GM18502 (cell line): ENCODE data around the gene PILRA.
"Not testable (repeated sequence)": the region's sequence is repeated elsewhere in the genome, so short reads cannot be mapped to it uniquely, and the experiment has no call there.

Source experiments
- ATAC-seq: cut with Tn5 transposase; IDR thresholded peaks from one replicate; pipeline ENCODE4 v1.9.1; 2021; ENCODE audit warnings: mild to moderate bottlenecking; ENCODE audit not compliant: unreplicated experiment, poor library complexity

The PILRA gene

DNA sequence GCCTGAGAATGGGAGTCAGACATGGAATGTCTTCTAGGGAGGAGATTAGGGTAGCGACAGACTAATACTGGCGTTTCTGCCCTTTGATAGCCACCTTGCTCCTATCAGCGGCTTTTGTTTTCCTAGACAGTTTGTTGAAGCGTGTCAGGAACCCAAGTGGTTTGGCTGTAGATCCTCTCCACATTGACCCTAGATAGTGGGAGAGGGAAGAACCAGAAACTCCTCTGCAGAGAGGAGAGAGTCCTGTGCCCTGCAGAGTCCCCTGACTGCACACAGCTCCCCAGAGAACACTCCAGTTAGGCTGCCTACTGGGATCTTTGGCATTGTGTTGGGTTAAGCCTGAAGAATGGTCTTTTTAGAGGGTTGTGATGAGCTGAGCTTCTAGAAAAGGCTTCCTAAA lies 58.8 kb downstream of the PILRA start:
- ATAC-seq: no peak

DNA sequence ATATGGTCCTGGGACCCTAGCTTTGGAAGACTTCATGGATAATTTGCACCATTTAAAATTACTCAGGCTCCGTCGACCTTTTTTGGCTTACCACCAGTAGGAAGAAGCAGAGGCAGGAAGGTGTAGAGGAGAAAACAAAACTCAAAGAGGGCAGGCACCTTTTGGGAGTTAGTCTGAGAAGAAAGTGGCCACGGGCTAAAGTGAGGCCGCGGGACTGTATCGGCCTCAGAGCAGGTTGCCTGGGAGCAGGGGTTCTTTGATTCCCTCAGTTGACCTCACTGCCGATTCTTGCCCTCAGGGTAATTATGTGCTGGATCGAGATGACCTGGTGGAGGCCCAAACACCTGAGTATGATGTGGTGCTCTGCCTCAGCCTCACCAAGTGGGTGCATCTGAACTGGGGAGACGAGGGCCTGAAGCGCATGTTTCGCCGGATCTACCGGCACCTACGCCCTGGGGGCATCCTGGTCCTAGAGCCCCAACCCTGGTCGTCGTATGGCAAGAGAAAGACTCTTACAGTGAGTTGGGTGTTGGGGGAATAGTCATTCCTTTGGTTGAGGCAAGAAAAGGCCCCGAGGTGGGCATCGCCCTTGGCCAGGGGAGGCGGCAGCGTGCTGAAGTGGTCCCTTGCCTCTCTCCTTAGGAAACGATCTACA lies 59.5 kb downstream of the PILRA start:
- ATAC-seq: no peak

DNA sequence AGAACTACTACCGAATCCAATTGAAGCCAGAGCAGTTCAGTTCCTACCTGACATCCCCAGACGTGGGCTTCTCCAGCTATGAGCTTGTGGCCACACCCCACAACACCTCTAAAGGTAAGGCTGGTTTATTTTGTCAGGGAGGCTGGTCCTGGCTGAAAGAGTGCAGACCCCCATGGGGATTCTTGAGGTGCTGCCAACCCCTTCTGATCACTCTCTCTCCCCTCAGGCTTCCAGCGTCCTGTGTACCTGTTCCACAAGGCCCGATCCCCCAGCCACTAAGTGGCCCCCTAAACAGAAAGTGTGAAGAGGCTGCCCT lies 59.9 kb downstream of the PILRA start:
- ATAC-seq: no peak

DNA sequence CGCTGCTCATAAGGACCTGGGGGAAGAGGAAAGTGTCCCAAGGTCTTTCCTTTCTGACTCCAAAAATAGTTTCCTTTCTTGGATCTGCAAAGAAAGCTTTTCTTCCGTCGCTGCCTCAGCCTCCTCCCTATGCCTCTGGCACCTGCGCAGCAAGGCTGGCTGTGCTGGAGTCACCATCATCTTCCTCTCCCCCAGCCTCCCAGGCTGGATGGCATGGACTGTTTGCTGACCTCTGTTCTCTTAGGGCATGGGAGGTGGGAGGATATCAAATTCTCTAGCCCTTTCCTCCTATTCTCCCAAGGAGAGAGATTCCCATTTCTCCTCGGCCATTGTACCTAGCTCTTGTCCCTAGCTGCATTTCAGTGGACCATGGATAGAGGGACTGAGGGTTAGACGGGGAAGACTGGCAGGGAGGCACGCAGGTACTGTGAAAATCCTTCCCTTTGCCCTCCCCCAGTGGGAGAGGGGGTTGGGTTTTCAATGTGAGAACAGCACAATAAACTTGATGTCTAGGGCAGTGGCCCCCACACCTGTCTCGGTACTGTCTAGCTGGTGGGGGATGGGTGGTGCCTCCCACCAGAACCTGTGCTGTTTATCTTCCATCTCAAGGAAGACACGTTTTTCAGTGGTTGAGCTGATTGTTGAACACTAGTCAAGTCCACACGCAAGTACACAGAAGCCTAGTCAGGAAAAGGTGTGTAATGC lies 60.5 kb downstream of the PILRA start:
- ATAC-seq: no peak

DNA sequence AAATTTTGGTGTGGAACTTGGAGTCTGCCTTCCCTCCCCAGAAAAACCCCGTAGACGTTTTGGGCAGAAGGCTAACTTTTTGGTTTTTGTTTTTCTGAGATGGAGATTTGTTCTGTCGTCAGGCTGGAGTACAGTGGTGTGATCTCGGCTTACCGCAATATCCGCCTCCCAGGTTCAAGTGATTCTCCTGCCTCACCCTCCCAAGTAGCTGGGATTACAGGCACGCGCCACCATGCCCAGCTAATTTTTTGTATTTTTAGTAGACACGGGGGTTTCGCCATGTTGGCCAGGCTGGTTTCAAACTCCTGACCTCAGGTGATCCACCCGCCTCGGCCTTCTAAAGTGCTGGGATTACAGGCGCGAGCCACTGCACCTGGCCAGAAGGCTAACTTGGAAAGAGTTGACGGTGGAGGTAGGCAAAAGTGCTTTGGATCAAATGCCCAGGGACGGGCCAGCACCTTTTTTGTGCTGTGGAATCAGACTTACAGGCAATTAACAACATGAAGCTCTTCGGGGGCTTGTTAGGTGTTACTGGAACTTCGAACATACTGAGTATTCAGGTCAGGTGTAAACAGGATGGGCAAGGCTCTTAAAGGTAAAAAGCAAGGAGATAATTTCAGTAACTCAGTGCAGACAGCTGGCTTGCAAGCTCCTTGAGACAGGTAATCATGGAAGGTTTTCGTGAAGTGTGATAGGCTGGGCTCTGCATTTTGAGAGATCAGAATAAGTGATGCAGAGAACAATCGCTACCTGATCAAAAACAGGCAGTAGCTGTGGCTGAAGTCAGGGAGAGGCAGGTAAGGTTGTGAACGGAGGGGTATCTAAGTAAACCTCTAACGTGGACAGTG lies 61.2 kb downstream of the PILRA start:
- ATAC-seq: no peak

DNA sequence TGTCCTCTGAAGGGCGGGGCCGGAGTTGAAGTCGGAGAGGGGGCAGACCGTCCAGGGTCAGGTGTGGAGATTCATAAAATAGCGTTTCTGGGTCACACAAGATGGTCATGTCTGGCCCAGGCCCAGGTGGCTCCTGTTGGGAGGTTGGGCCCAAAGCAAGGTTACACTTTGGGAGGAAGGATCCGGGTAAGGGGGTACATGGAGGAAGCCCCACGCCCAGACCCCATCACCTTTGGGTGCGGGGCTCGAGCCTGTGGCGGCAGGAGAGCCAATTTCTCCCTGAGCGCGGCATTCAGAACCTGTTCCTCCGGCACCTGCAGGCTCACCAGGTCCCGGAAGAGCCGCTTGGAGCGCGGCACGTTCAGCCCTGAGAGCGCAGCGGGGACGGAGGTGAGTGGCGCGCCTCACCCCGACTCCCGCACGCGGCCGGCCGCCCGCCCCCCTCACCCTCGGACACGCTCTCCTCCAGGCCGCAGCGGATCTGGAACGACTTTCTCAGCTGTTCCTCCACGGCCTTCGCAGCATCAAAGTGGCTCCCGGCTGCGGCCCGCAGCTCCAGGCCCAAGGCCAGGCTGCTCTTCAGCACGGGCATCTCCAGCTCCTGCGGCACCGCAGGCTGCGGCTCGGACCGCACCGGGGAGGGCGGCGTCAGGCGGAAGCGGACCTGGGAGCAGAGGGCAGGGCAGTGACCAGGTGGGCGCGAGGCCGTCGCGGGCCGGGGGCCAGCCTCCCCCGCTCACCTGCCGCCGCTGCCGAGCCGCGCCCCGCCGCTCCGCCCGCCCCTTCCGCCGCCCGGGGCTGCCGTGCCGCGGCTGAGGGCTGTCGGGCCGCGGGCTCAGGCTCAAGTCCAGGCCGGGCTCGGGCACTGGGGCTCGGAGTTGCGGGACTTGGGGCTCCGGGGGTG lies 62.4 kb downstream of the PILRA start:
- ATAC-seq: peak; percentile 28

DNA sequence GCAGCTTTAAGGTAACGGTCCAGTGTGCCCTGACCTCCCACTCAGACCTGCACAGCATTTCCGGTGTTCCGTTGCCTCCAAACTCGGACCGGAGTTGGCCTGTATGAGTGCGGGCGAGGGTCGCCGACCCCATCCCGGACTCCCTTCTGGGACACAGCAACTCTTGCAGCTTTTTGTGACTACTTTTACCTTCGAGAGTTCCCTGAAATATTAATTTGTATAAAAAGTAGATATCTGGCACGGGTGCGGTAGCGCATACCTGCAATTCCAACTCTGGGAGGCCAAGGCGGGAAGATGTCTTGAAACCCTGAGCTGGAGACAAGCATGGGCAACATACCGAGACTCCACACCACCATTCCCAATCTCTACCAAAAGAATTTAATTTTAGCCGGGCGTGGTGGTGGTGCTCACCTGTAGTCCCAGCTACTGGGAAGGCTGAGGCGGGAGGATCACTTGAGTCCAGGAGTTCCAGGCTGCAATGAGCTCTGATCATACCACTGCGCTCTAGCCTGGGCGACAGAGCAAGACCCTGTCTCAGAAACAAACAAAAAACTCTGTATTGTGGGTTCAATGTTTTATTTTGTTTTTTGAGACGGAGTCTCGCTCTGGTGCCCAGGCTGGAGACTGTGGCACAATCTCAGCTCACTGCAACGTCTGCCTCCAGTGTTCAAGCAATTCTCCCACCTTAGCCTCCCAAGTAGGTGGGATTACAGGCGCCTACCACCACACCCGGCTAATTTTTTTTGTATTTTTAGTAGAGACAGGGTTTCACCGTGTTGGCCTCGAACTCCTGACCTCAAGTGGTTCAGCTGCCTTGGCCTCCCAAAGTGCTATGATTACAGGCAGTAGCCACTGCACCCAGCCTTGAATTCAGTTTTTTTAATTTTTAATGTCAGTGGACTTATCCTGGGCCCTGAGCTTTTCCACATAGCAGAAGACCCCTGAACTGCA lies 64.1 kb downstream of the PILRA start:
- no peak for ATAC-seq

DNA sequence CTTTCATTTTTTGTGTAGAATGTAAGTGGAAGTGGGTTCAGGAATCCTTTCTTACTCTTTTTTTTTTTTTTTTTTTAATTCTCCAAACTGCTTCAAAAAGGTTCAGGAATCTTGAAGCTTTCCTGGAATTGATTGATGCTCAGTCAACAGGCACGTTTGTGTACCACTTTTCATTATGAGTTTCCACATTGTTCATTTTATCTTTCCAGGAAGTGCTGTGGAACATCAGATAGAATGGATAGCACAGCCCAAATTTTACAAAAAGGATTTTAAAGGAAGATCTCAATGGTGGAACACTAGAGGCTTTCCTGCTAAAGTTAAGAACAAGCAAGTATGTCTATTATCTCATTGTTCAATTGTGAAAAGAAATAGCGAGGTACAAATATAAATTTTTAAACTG lies 64.9 kb downstream of the PILRA start:
- no peak for ATAC-seq

DNA sequence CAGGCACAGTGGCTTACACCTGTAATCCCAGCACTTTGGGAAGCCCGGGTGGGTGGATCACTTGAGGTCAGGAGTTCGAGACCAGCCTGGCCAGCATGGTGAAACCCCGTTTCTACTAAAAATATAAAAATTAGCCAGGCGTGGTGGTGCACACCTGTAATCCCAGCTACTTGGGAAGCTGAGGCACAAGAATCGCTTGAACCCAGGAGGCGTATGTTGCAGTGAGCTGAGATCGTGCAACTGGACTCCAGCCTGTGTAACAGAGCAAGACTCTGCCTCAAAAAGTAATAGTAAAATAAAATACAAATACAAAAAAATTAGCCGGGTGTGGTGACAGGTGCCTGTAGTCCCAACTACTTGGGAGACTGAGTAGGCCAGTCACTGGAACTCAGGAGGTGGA lies 65.4 kb downstream of the PILRA start:
- not testable (repeated sequence) for ATAC-seq

DNA sequence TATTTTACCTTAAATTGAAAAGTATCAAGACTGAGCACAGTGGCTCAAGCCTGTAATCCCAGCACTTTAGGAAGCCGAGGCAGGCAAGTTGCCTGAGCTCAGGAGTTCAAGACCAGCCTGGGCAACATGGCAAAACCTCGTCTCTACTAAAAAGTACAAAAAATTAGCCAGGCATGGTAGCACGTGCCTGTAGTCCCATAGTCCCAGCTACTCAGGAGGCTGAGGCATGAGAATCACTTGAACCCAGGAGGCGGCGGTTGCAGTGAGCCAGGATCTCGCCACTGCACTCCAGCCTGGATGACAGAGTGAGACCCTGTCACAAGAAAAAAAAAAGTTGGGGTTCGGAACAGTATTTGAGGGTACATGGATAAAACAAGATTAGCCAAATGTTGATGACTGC lies 66.0 kb downstream of the PILRA start:
- not testable (repeated sequence) for ATAC-seq

DNA sequence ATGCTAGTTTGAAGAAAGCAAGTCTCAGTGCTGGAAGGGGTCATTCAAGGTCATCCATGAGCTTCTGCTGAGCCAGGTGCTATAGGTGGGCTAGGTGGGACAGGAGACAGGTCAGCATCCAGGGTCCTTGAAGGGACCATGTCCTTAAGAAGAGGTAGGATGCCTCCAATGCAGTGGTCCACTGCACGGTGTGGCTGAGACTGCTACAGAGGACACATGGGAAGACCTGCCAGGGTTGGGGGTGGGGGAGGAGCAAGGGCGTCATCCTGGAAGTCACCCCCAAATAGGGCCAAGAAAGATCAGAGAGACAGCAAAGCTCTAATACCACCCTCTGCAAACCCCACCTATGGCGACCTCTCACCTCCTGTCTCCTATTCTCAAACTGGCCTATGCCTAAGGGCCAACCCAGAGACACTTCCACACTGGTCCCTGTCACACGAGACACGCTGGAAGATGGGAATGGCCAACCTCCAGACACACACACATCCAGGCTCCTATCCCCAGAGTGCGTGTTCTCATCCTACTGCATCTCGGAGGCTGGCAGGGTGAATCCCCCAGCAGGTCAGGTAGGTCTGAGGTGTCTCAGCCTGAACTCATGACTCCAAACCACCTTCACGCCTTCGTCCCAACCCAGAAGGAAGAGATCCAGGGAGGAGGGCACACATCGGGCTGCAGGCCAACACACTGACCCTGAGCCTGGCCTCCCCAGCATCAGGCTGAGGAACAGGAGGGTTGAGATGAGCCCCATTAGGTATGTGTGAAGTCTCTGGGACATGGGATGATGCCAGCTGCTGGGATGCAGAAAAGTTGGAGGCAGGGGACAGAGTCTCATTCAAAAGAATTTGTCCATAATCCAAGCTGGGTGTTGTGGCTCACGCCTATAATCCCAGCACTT lies 68.6 kb downstream of the PILRA start:
- ATAC-seq: no peak

DNA sequence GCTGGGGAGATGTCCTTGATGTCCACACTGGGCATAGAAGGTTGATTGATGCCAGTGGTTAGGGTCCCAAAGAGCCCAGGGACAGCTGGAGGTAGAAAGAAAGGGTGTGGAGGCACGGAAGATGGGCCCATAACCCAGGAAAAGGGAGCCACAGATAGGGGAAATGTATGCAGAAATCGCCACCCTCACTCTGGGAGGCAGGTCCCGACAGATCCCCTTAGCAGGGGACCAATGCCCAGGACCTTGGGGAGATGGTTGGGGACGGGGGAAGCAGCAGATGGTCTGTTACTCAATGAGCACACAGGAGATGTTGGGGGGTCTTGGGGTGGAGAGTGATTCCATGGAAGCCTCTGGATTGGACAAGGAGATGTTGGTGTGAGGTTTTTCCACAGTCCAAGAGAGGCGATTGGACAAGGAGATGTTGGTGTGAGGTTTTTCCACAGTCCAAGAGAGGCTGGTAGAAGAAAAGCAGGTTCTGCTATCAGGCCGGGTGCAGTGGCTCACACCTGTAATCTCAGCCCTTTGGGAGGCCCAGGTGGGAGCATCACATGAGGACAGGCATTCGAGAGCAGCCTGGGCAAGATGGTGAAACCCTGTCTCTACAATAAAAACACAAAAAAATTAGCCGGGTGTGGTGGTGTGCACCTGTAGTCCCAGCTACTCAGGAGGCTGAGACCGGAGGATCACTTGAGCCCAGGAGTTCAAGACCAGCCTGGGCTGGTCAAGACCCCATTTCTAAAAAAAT lies 70.0 kb downstream of the PILRA start:
- ATAC-seq: no peak

DNA sequence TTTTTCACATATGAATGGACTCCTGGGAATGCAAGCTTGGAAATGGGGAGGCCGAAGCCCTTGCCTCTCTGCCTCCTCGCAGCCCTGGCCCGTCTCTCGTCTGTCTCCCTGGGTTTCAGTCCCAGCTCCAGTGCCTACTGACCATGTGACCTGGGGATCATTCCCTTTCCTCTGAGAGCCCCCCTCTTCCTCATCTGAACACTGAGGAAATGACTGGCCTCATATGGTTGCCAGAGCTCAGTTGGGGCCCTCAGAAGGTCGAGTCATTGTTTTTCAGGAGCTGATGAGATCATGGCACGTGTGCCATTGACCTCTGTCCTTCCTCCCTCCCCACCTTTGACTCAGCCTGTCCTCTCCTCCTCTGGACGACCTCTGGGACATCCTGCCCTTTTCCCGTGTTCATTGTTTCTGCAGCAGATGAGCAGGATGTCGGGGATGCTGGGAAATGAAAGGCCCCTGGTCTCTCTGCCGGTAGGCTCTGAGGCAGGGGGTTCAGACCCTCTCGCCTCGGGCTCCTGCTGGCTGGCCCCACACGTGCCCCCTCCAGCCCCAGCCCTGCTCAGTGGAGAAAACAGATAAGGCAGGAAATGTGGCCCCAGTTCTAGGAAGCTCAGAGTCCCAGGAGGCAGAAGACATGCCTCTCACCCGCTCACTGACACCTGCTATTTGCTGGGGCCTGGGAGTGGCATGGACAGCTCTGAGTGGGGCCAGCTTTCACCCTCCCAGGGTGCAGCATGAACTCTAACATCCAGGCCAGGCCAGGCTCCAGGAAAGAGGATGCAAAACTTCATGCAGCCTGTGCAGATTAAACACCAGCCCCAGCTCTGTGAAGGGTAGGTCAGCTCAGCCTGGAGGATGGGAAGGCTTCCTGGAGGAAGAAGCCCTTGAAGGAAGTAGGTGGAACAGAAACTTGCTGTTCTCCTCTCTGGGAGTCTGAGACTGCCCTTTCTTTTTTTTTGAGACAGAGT lies 71.3 kb downstream of the PILRA start:
- ATAC-seq: no peak

DNA sequence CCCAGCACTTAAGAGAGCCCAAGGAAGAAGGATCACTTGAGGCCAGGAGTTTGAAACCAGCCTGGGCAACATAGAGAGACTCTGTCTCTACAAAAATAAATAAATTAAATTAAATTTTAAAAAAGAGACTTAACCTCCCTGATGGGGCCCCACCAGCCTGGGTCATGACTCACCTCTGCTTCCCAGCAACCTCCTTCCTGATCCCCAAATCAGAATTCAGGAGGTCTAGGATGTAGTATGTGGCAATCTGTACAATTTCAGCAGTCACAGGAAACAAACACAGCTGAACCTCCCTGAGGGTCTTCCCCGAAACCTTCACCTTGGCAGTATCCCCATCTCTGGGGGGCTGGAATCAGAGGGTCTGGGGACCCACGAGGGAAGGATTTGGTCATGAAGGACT lies 72.8 kb downstream of the PILRA start:
- no peak for ATAC-seq

DNA sequence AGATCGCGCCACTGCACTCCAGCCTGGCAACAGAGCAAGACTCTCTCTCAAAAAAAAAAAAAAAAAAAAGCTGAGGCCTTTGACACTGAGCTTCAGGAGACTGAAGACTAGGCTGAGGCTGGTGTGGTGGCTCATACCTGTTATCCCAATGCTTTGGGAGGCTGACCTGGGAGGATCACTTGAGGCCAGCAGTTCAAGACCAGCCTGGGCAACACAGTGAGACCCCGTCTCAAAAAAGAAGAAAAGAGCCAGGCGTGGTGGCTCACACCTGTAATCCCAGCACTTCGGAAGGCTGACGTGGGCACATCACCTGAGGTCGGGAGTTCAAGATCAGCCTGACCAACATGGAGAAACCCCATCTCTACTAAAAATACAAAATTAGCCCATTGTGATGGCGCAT lies 74.1 kb downstream of the PILRA start:
- ATAC-seq: not testable (repeated sequence)

DNA sequence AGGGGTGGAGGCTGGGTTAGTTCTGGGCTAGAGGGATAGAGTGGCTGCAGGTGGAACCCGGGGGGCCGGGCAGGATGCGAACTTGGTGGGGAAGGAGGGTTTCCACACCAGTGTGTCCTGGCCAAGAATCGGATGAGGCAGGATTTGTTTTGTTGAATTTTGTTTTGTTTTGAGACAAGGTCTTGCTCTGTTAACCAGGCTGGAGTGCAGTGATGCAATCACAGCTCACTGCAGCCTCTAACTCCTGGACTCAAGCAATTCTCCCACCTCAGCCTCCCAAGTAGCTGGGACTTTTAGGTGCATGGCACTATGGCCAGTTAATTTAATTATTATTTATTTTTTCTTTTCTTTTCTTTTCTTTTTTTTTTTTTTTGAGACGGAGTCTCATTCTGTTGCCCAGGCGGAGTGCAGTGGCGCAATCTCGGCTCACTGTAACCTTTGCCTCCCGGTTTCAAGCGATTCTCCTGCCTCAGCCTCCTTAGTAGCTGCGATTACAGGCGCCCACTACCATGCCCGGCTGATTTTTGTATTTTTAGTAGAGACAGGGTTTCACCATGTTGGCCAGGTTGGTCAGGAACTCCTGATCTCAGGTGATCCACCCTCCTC lies 76.0 kb downstream of the PILRA start:
- ATAC-seq: no peak
